Left hindlimb (tissue), 1 donor: ENCODE results near the gene DYNC1H1.
A peak's percentile ranks its signal among the peaks of the same experiment; 100 is the strongest.
"Not testable (repeated sequence)": the region's sequence is repeated elsewhere in the genome, so short reads cannot be mapped to it uniquely, and the experiment has no call there.

Experiments used
- DNase-seq: peaks from one replicate; pipeline ENCODE4 v3.0.0-alpha.2; 2018

The DYNC1H1 gene

DNA sequence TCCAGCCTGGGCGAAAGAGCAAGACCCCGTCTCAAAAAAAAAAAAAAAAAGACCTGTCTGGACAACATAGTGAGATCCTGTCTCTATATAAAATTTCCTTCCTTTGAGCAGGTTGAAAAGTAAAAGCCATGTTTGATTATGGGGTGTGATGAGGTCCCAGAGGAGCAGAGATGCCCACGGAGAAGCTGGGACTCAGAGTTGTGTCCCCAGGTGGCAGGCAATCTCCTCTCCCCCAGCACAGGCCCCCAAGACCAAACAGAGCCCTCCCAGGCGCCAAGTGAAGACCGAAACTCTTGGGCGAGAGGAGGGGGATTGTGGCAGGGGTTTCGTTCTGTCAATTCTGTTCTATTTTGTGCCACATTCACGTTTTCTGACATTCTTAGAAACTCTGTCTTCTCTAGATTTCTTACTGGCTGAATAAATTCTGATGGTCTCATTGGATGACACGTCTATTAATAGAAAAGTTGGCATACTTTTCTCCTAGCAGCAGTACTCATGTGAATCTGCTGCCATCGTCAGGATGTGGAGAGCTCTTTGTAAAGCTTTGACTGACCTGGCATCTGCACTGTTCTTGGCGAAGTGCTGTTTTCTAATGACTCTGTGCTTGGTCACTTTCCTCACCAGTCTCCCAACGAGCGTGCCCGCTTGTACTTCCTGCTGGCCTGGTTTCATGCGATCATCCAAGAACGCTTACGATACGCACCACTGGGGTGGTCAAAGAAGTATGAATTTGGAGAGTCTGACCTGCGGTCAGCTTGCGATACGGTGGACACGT lies 79.1 kb downstream of the DYNC1H1 start:
- DNase-seq, result no peak

DNA sequence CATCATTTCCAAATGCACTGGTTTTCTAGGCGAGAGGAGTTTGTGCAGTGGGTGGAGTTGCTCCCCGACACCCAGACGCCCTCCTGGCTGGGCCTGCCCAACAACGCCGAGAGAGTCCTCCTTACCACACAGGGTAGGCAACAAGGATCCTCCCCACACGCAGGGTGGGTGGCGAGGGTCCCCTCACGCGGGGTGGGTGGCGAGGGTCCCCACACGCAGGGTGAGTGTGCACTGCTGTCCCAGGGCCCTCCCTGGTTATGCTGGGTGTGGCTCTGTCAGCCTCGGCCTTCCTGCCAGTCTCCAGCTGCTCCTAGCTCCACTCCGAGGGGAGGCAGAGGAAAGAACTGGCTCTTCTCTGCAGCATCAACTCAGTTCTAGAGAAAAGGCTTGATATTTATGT lies 80.2 kb downstream of the DYNC1H1 start:
- DNase-seq, result no peak

DNA sequence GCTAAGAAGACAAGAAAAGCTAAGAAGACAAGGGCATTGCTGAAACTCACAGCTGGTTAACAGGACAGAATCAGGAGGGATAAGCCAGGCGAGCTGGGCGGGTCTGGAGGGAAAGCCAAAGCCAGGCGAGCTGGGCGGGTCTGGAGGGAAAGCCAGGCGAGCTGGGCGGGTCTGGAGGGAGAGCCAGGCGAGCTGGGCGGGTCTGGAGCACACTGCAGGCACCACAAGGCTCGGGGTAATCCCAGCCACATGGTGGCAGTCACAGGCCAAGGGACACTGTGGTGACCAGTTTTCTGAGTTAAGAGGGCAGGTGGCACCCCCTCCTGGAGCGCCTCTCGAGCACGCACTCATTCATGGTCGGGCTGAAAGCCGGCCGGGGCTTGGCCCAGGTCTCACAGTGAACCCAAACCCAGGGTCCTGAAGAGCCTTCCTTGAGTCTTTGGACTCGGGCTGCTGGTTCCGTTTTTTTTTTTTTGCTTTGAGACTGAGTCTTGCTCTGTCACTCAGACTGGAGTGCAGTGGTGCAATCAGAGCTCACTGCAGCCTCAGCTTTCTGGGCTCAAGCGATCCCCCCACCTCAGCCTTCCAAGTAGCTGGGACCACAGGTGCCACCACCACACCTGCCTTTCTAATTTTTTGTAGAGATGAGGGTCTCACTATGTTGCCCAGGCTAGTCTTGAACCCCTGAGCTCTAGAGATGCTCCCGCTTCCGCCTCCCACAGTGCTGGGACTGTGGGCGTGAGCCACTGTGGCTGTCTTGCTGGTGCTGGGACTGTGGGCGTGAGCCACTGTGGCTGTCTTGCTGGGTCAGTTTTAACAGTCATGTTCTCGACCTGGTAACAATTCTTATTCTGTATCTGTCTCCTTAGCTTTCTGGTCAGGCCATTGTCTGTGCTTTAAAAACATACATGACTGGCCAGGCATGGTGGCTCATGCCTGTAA lies 82.2 kb downstream of the DYNC1H1 start:
- DNase-seq, result peak; percentile 90

GRCh38 chr14:102047808-102048540 lies 83.6 kb downstream of the DYNC1H1 start:
- DNase-seq, result no peak

DNA sequence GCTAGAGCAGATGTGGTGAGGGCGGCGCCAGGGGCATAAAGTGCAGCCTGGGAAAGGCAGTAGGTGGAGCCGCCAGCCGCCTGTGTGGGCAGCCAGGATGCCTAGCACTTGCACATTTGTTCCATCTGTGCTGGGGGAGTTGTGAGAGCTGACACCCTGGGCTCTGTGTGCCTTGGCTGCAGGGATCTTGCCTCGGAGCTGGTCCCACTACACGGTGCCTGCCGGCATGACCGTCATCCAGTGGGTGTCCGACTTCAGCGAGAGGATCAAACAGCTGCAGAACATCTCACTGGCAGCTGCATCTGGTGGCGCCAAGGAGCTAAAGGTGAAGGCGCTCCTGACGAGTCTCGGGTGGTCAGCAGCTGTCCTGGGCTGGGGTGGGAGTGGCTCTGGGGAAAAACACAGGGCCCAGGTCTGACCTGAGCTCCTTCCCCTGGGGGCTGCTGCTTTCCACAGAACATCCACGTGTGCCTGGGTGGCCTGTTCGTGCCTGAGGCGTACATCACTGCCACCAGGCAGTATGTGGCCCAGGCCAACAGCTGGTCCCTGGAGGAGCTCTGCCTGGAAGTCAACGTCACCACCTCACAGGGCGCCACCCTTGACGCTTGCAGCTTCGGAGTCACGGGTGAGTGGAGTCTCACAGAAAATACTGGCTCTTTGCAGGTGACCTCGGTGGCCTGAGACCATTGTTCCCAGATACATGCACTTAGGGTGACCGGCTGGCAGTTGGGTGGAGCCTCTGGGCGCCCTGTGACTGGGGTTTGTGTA lies 85.1 kb downstream of the DYNC1H1 start:
- no peak for DNase-seq

- DNase-seq, result no peak
Measured at GRCh38 chr14:102050026-102050405, 85.6 kb downstream of the DYNC1H1 start.

DNA sequence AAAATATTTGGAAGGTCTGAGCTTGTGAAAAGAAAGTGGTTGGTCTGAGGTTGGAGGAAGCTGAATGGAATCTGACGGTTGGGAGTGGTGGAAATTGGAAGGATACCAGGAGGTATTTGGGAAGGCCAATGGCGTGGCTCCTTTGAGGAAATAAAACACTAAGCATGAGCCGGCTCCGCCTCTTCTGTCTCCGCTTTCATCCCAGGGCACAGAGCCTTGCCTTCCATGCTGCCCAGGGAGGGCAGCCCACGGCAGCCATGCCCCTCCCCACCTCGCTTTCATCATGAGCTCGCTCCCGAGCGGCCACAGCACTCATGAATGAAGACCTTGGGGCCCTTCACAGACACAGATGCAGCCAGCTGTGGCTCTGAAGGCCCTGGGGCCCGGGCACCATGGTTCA lies 86.3 kb downstream of the DYNC1H1 start:
- DNase-seq, result peak; percentile 78

GRCh38 chr14:102052522-102052921 lies 88.1 kb downstream of the DYNC1H1 start:
- no peak for DNase-seq

DNA sequence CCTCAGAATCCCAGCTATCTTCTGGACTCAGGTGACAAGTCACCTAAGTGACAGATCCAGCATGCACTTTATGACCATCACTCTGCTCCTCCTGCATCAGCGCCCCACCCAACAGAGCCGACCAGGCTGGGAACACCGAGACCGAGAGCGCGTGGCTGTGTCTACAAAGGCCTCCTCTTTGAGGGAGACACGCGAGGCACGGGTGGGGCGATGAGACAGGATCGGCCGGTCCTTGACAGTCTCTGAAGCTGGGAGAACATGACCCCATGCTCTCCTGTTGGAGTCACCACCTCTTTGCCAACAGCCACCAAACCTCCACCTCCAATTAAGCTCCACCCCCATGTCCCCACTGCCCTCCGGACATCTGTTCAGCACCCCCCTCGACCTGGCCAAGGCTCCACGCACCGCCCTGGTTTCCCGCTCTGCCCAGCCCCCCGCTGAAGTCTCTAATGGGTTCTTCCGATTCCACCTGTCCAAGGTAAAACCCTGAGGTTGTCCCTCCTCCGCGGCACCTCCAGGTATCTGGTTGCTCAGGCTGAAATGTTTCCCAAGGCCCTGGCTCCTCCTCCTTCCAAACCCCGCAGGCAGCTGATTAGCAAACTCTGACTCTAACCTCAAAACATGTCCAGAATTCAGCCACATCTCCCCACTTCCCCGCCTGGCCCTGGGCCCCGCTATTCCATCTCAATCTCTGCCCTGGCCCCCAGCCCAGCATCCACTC lies 91.0 kb downstream of the DYNC1H1 start:
- no peak for DNase-seq

- no peak for DNase-seq
Measured at GRCh38 chr14:102056694-102057442, 92.5 kb downstream of the DYNC1H1 start.

DNA sequence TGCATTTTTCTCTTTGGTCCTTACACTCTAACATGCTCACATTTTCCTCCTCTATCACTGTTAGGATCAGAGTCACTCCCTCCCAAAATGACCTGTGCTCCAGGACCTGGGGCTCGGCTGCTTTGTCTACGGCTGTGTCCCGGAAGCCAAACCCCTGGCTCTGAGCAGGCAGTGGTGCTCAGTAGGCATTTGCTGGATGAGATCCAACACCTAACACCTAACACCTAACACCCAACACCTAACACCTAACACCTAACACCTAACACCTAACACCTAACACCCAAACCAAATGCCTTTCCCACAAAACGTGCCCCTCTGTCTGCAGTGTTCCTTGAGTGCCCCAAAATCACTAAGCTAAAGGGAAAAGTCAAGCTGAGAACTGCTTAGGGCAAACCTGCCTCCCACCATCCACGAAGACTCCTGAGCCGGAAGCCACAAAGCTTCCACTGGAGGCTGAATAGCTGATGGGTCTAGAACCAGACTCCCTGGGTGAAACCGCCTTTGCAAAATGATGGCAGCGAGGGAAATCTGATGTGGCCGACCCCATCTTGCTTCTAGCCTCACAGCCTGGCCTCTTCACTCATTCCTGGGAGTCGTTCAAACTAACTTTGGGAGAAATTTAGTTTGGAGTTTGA lies 93.2 kb downstream of the DYNC1H1 start:
- no peak for DNase-seq

GRCh38 chr14:102058146-102058545 lies 93.8 kb downstream of the DYNC1H1 start:
- no peak for DNase-seq

GRCh38 chr14:102058961-102059360 lies 94.6 kb downstream of the DYNC1H1 start:
- DNase-seq, result no peak

GRCh38 chr14:102063109-102063807 lies 98.9 kb downstream of the DYNC1H1 start:
- peak; percentile 84 for DNase-seq

GRCh38 chr14:102063808-102064429 lies 99.5 kb downstream of the DYNC1H1 start:
- DNase-seq, result no peak

DNA sequence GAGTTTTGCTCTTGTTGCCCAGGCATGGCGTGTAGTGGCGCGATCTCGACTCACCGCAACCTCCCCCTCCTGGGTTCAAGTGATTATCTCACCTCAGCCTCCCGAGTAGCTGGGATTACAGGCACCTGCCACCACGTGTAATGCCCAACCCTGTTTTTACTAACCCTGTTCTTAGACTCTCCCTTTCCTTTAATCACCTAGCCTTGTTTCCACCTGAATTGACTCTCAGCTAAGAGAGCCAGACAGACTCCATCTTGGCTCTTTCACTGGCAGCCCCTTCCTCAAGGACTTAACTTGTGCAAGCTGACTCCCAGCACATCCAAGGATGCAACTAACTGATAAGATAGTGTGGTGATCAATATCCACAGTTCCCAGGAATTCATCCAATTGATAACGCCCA lies 100.2 kb downstream of the DYNC1H1 start:
- not testable (repeated sequence) for DNase-seq

DNA sequence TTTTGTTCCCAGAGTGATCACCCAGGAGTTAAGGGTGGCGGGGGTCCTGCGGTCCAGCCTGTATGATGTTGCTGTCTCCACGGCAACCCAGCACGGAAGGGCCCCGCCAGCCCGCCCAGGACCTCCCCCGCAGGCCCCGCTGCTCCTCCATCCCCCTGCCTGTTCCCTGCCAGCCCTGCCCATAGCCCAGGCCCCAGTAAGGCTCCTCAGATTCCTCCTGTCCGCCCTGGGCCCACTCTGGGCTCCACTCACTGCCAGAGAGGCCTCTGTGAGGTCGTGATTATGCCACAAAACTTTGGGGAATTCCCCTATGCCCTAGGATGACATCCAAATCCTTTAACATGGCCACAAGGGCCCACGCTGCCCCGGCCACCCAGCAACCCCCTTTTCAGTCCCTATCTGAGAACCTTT lies 101.7 kb downstream of the DYNC1H1 start:
- DNase-seq, result no peak

- no peak for DNase-seq
Measured at GRCh38 chr14:102071283-102071998, 107.1 kb downstream of the DYNC1H1 start.
